B cell (primary cell): ENCODE measurements around the gene FBXO34. TPM values are rescaled to one million over a fixed set of nuclear protein-coding genes. Genes with fewer than 3 reads are reported as not detected.

Source experiments
- ATAC-seq: fragments of 200-7000 bp; cut with Tn5 transposase; one replicate; pipeline ENCODE4 v1.10.0; 2021; ENCODE audit warnings: low read depth, mild to moderate bottlenecking, moderate number of reproducible peaks, moderate library complexity
- CTCF ChIA-PET: fragments of 350-600 bp; sonication (Branson Sonifier 250); formaldehyde crosslinking; loops from one replicate; lab custom pipeline; 2021; ENCODE audit warnings: antibody characterized with exemption, inconsistent platforms; lab: Charles Lee
- POLR2A ChIA-PET: fragments of 350-600 bp; sonication (Branson Sonifier 250); formaldehyde crosslinking; loops from one replicate; lab custom pipeline; 2021; ENCODE audit warnings: antibody characterized with exemption; lab: Charles Lee
- DNase-seq: peaks from one replicate; pipeline ENCODE4 v3.0.0; 2013
- H2AFZ ChIP-seq: 2 replicates; pipeline ENCODE4 v1.6.1; 2012; ENCODE audit warnings: mild to moderate bottlenecking, low read depth, low read length; ENCODE audit not compliant: insufficient read depth, poor library complexity, severe bottlenecking
- H3K27ac ChIP-seq, 2 donors: 1 replicate in 1 of 2; 2 replicates in 1 of 2; pipeline ENCODE4 v1.5.1; 2012 to 2013; ENCODE audit warnings: low read length in 2 of 2, mild to moderate bottlenecking in 2 of 2, moderate library complexity in 1 of 2
- H3K27me3 ChIP-seq, 4 experiments: fragments of 200-600 bp in 1 of 4; sonication (generic) in 1 of 4; replicated peaks in 1 of 4; 1 replicate in 2 of 4; 2 replicates in 2 of 4; pipeline versions ENCODE4 v1.6.1 to v1.7.0; 2013 to 2016; ENCODE audit warnings: low read length in 3 of 4, mild to moderate bottlenecking in 2 of 4, mixed read lengths in 1 of 4, moderate library complexity in 1 of 4; ENCODE audit not compliant: insufficient read depth in 4 of 4, control insufficient read depth in 3 of 4; ENCODE audit errors: control extremely low read depth in 1 of 4
- H3K36me3 ChIP-seq, 2 experiments: replicated peaks in 1 of 2; 1 replicate in 1 of 2; 2 replicates in 1 of 2; pipeline versions ENCODE4 v1.6.1 to v1.7.1; 2013; ENCODE audit warnings: low read length in 1 of 2; ENCODE audit not compliant: insufficient read depth in 2 of 2, control insufficient read depth in 1 of 2; ENCODE audit errors: control extremely low read depth in 1 of 2, extremely low read depth in 1 of 2
- H3K4me1 ChIP-seq, 2 donors: fragments of 200-600 bp in 1 of 2; sonication (generic) in 1 of 2; 1 replicate in 1 of 2; 2 replicates in 1 of 2; pipeline versions ENCODE4 v1.5.1 to v1.6.1; 2013 to 2017; ENCODE audit warnings: low read length in 2 of 2; ENCODE audit not compliant: control insufficient read depth in 2 of 2, insufficient read depth in 2 of 2
- H3K4me2 ChIP-seq: replicated peaks from 2 replicates; pipeline ENCODE3; 2012; ENCODE audit warnings: mild to moderate bottlenecking, low read depth, low read length; ENCODE audit not compliant: poor library complexity, severe bottlenecking
- H3K4me3 ChIP-seq, 5 experiments: fragments of 200-600 bp in 1 of 5; sonication (generic) in 1 of 5; 1 replicate in 3 of 5; 2 replicates in 2 of 5; pipeline versions ENCODE4 v1.5.1 to v1.7.0; 2011 to 2016; ENCODE audit warnings: low read length in 4 of 5, mild to moderate bottlenecking in 4 of 5, low read depth in 2 of 5, control low read depth in 1 of 5, moderate library complexity in 1 of 5; ENCODE audit not compliant: insufficient read depth in 1 of 5; ENCODE audit errors: control extremely low read depth in 1 of 5, extremely low read depth in 1 of 5
- H3K79me2 ChIP-seq: fragments of 200-600 bp; sonication (generic); one replicate; pipeline ENCODE4 v1.6.0; 2016; ENCODE audit warnings: low read length; ENCODE audit not compliant: control insufficient read depth, insufficient read depth
- H3K9ac ChIP-seq: fragments of 200-600 bp; sonication (generic); 2 replicates; pipeline ENCODE4 v1.6.1; 2017; ENCODE audit warnings: mild to moderate bottlenecking, low read length, moderate library complexity
- H3K9me3 ChIP-seq, 3 donors: one replicate each; pipeline versions ENCODE4 v1.6.1 to v1.7.1; 2013; ENCODE audit warnings: low read length in 2 of 3; ENCODE audit not compliant: control insufficient read depth in 2 of 3, insufficient read depth in 1 of 3; ENCODE audit errors: control extremely low read depth in 1 of 3
- H4K20me1 ChIP-seq: 2 replicates; pipeline ENCODE4 v1.6.0; 2012; ENCODE audit warnings: mild to moderate bottlenecking, low read length; ENCODE audit not compliant: insufficient read depth, control insufficient read depth, poor library complexity, severe bottlenecking
- H3K27ac Mint-ChIP-seq: one replicate; pipeline ENCODE4 v1.8.0; 2021; ENCODE audit warnings: mixed read lengths
- H3K27me3 Mint-ChIP-seq: one replicate; pipeline ENCODE4 v1.8.0; 2021; ENCODE audit warnings: mixed read lengths
- H3K4me1 Mint-ChIP-seq: one replicate; pipeline ENCODE4 v1.8.0; 2021; ENCODE audit warnings: mixed read lengths
- H3K4me3 Mint-ChIP-seq: one replicate; pipeline ENCODE4 v1.8.0; 2021; ENCODE audit warnings: mixed read lengths
- H3K9me3 Mint-ChIP-seq: one replicate; pipeline ENCODE4 v1.8.0; 2022; ENCODE audit warnings: mixed read lengths; ENCODE audit not compliant: insufficient read depth
- EZH2 ChIP-seq: IDR thresholded peaks from 2 replicates; pipeline ENCODE4 v1.6.1; 2012; ENCODE audit warnings: borderline replicate concordance, low read depth, mild to moderate bottlenecking, moderate library complexity, low read length; ENCODE audit not compliant: insufficient read depth, poor library complexity, severe bottlenecking
- WGBS: methylation state at CpG from one replicate; pipeline ENCODE4 v1.1.5; 2013; ENCODE audit warnings: missing lambda C conversion rate; ENCODE audit not compliant: insufficient coverage; 5-methylcytosine and 5-hydroxymethylcytosine counted together
- intact Hi-C: fragments of 100-400 bp; cut with micrococcal nuclease; formaldehyde crosslinking; loops from one replicate; pipeline ENCODE4 v1.10.0; 2022
- polyA plus RNA-seq: library from polyadenylated mRNA; depleted of rRNA; stranded (reverse); fragments of >200 nt; gene quantifications from 2 replicates; pipeline ENCODE4 v1.2.3, GENCODE V29; 2012
- total RNA-seq, 2 donors: library from RNA; stranded (reverse); fragments of 120-200 nt in 1 of 2; gene quantifications; 1 replicate in 1 of 2; 2 replicates in 1 of 2; pipeline versions ENCODE4 v1.2.3 to v1.2.4, GENCODE V29; 2013 to 2022
- TF ChIP-seq, protein P1 (sequence below): fragments of 200-600 bp; IDR thresholded peaks from one replicate; pipeline ENCODE4 v1.8.0; 2022; ENCODE audit warnings: antibody characterized with exemption, mild to moderate bottlenecking

Gene FBXO34
- total and polyA plus RNA-seq, 2 donors (not counting 1 experiment from before 2014, with no cell fraction given): 8.1 to 27.5 TPM

DNA sequence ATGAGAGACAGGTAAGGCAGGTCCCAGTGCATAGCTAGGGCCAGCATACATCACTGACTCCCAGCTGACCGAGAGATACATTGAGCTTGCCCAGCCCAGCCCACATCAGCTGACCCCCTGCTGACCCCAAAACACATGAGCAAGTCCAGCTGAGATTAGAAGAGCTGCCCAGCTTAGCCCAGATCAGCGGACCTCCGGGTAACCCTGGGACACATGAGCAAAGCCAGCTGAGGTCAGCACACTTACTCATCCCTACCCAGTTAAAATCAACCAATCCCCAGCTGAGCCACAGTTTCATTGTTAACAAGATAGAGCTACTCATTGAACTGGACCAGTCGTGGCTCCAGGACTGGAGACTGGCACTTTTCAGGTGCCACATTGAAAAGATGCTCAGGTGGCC, 21.8 kb upstream of the FBXO34 start:
- 90% methylated on average over 3 of the region's 4 CpGs for WGBS
- Histone ChIP-seq H3K4me2 (no peak overlapping the region), H3K9ac (no peak overlapping the region), H3K9me3 (no peaks in the 10 kb centered on the region), H3K4me3 (no peak overlapping the region), H3K27ac (no peak overlapping the region), H3K79me2 (no peaks in the 10 kb centered on the region), H3K4me1 (no peaks in the 10 kb centered on the region), H2AFZ (no peak overlapping the region), H3K36me3 (no peaks in the 10 kb centered on the region), H3K27me3 (no peaks in the 10 kb centered on the region), H4K20me1 (no peaks in the 10 kb centered on the region)
- no peak for ATAC-seq
- Mint-ChIP-seq H3K27ac (no peak overlapping the region), H3K27me3 (peaks cover 34% of the 10 kb centered on the region), H3K4me3 (no peak overlapping the region), H3K4me1 (no peaks in the 10 kb centered on the region), H3K9me3 (no peaks in the 10 kb centered on the region)
- DNase-seq: no peak
- intact Hi-C loops: no loop called here
- POLR2A ChIA-PET: no interaction called here
- CTCF ChIA-PET: interaction anchor here (1.5 kb wide), 1 partner anchor 105 kb away, joined by 5 read pairs; no protein-coding TSS in a partner anchor
- no peak for TF ChIP-seq EZH2
- TF ChIP-seq, protein P1, sequence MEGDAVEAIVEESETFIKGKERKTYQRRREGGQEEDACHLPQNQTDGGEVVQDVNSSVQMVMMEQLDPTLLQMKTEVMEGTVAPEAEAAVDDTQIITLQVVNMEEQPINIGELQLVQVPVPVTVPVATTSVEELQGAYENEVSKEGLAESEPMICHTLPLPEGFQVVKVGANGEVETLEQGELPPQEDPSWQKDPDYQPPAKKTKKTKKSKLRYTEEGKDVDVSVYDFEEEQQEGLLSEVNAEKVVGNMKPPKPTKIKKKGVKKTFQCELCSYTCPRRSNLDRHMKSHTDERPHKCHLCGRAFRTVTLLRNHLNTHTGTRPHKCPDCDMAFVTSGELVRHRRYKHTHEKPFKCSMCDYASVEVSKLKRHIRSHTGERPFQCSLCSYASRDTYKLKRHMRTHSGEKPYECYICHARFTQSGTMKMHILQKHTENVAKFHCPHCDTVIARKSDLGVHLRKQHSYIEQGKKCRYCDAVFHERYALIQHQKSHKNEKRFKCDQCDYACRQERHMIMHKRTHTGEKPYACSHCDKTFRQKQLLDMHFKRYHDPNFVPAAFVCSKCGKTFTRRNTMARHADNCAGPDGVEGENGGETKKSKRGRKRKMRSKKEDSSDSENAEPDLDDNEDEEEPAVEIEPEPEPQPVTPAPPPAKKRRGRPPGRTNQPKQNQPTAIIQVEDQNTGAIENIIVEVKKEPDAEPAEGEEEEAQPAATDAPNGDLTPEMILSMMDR: no peak

DNA sequence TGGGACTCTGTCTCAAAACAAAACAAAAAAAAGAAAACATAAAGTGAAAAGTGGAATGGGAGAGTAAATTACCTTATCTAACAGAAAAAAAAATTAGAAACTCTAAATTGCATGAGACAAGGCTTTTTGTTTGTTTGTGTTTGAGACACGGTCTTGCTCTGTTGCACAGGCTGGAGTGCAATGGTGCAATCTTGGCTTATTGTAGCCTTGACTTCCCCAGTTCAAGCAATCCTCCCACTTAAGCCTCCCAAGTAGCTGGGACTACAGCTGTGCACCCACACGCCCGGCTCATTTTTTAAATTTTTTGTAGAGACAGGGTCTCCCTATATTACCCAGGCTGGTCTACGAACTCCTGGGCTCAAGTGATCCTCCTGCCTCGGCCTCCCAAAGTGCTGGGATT, 17.9 kb upstream of the FBXO34 start:
- H3K4me1 ChIP-seq: no peaks in the 10 kb centered on the region
- no peaks in the 10 kb centered on the region for H3K4me1 Mint-ChIP-seq
- no peak overlapping the region for H3K4me3 ChIP-seq
- no peaks in the 10 kb centered on the region for H3K79me2 ChIP-seq
- POLR2A ChIA-PET: no interaction called here
- H3K4me2 ChIP-seq: no peak overlapping the region
- H3K4me3 Mint-ChIP-seq: no peak overlapping the region
- TF ChIP-seq EZH2: no peak
- TF ChIP-seq, protein P1: no peak
- ATAC-seq: no peak
- H2AFZ ChIP-seq: no peak overlapping the region
- DNase-seq: no peak
- 91% methylated on average over 4 of the region's 5 CpGs for WGBS
- H3K27me3 Mint-ChIP-seq: peaks cover 40% of the 10 kb centered on the region
- H3K27ac ChIP-seq: no peak overlapping the region
- H3K9ac ChIP-seq: no peak overlapping the region
- CTCF ChIA-PET: interaction anchor here (1.1 kb wide), 1 partner anchor 11 kb away, joined by 3 read pairs; no protein-coding TSS in a partner anchor
- no peaks in the 10 kb centered on the region for H3K27me3 ChIP-seq
- intact Hi-C loops: no loop called here
- H3K9me3 ChIP-seq: no peaks in the 10 kb centered on the region
- no peak overlapping the region for H3K27ac Mint-ChIP-seq
- no peaks in the 10 kb centered on the region for H4K20me1 ChIP-seq
- H3K36me3 ChIP-seq: no peaks in the 10 kb centered on the region
- no peaks in the 10 kb centered on the region for H3K9me3 Mint-ChIP-seq
